ENCODE data around the gene CCNB2. TPM values are rescaled to one million over a fixed set of nuclear protein-coding genes. Genes with fewer than 3 reads are reported as not detected.
A peak's percentile ranks its signal among the peaks of the same experiment; 100 is the strongest.

Gene CCNB2
- total and polyA plus RNA-seq, 2 of the 8 experiments (the other 6 are each of a cell fraction or from before 2014, with no cell fraction given): 70.7 to 92.1 TPM

DNA sequence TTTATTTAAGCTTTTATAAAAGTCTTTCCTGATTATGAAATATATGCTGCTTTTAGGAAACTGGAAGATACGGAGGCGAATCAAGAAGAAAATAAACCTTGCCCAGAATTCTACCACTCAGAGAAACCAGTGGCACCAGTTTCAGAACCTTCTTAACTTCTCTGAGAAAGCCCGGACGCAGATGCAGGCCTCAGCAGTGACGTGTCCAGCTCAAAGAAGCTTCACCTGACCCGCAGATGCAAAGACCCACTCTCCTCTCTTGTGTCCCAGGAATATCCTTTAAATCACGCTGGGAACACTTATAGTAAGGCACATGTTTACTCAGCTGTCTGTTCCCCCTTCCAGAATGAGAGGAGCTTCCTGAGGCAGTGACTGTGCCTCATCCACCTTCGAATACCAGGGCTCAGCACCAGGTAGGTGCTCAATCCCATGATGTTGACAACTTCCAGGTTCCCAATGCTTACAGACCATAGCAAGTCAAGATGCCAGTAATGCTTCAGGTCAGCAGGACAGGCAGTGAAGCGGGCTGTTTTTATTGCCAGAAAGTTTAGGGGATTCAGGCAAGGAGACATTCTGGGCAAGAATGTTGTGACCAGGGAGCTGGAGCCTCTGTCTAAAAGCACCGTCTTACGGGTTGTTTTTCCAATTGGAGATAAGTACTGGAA lies 61.8 kb downstream of the CCNB2 start:
- Histone ChIP-seq H3K4me1 (replicated peaks in 1 of 4; ENCODE audit: control insufficient read depth in 3 of 4, insufficient read depth in 4 of 4, low read length in 3 of 4) (no peaks in the 10 kb centered on the region), H3K36me3 (ENCODE audit: control insufficient read depth in 2 of 4, insufficient read depth in 4 of 4, low read length in 3 of 4) (peaks cover 0 to 36% (median 5%) of the 10 kb centered on the region in 4 experiments; a peak in 5 of 8 replicates), H4K20me1 (replicated peaks in 1 of 2; ENCODE audit: control insufficient read depth in 1 of 2, insufficient read depth in 2 of 2, low read length in 2 of 2) (no peaks in the 10 kb centered on the region), H3K4me2 (ENCODE audit: insufficient read depth in 1 of 2, low read depth in 2 of 2, low read length in 2 of 2) (no peak overlapping the region), H2AK5ac (ENCODE audit: low read depth, low read length) (no peak overlapping the region), H3K9ac (replicated peaks in 1 of 4; ENCODE audit: extremely low read depth in 1 of 4, low read depth in 3 of 4, low read length in 3 of 4) (no peak overlapping the region), H2BK20ac (ENCODE audit: low read length) (0 out of 2 replicates have a peak overlapping the region, but pooled peaks have one; percentile 37), H2BK12ac (ENCODE audit: low read depth, low read length) (no peak overlapping the region), H2AFZ (ENCODE audit: low read length) (no peak overlapping the region), H2BK5ac (ENCODE audit: low read depth, low read length) (peak overlapping the region; percentile 83; the same call in 1 of the 2 replicates), H3K79me1 (ENCODE audit: low read depth, low read length) (no peaks in the 10 kb centered on the region), H3K27ac (ENCODE audit: low read depth, low read length) (no peak overlapping the region), H4K8ac (ENCODE audit: extremely low read depth, insufficient read depth, low read length) (no peak overlapping the region), H3K14ac (ENCODE audit: insufficient read length) (no peak overlapping the region), H3K9me3 (ENCODE audit: insufficient read depth in 2 of 2, low read depth in 1 of 2, low read length in 1 of 2) (no peaks in the 10 kb centered on the region), H3K56ac (replicated peaks; ENCODE audit: insufficient read length, low read depth, low read length) (no peak overlapping the region), H2BK15ac (ENCODE audit: low read length) (no peak overlapping the region), H4K91ac (replicated peaks; ENCODE audit: insufficient read length, low read length) (no peak overlapping the region), H3K18ac (ENCODE audit: extremely low read depth, low read length) (no peak overlapping the region), H3K23me2 (ENCODE audit: low read depth, low read length) (no peaks in the 10 kb centered on the region), H3K23ac (ENCODE audit: insufficient read length) (no peak overlapping the region), H4K5ac (ENCODE audit: insufficient read length, low read depth, low read length) (no peak overlapping the region), H2BK120ac (replicated peaks; ENCODE audit: low read depth, low read length) (no peak overlapping the region), H3K4me3 (ENCODE audit: extremely low read depth in 1 of 4, insufficient read depth in 2 of 4, low read depth in 3 of 4, low read length in 4 of 4) (no peak overlapping the region), H3K27me3 (replicated peaks in 1 of 4; ENCODE audit: control insufficient read depth in 3 of 4, extremely low read depth in 1 of 4, insufficient read depth in 3 of 4, low read length in 3 of 4) (no peaks in the 10 kb centered on the region), H3K4ac (replicated peaks; ENCODE audit: insufficient read length, low read depth, low read length) (no peak overlapping the region), H3K79me2 (ENCODE audit: control insufficient read depth in 1 of 2, insufficient read depth in 2 of 2, low read length in 2 of 2) (no peaks in the 10 kb centered on the region)
- CTCF ChIA-PET (ENCODE audit: partially characterized antibody): interaction anchor here (0.6 to 3.2 kb wide), 8 partner anchors 8 to 366 kb away, joined by 3 to 18 read pairs (median 6); no protein-coding TSS in a partner anchor
- DNase-seq (ENCODE audit: low read depth in 1 of 2, low spot score in 2 of 2) (no peak), FAIRE-seq (no peak)
- no peak for TF ChIP-seq RNF2 (IDR thresholded peaks at IDR 0.05; ENCODE audit: borderline replicate concordance, low read depth, low read length, missing control alignments, poor library complexity, severe bottlenecking)
- no peak for TF ChIP-seq RFX5 (IDR thresholded peaks at IDR 0.05; ENCODE audit: borderline replicate concordance, low read depth, low read length)
- TF ChIP-seq TAF1 (IDR thresholded peaks at IDR 0.05; ENCODE audit: low read depth, low read length): no peak
- no peak for TF ChIP-seq SRF (IDR thresholded peaks at IDR 0.05; ENCODE audit: low read depth, low read length)
- TF ChIP-seq BACH1 (IDR thresholded peaks at IDR 0.05; ENCODE audit: low read length): no peak
- TF ChIP-seq FOSL1 (IDR thresholded peaks at IDR 0.05; ENCODE audit: insufficient read depth, low read depth, low read length): no peak
- 84% methylated on average over 11 of the region's 11 CpGs; no CpG with 5 or more reads in 1 of the 2 experiments for WGBS, 2 experiments (ENCODE audit: extremely low coverage in 1 of 2, insufficient coverage in 1 of 2, insufficient read length in 1 of 2, insufficient replicate concordance in 2 of 2, low coverage in 1 of 2, low lambda C conversion rate in 2 of 2, missing lambda C conversion rate in 1 of 2)
- POLR2A ChIA-PET (ENCODE audit: partially characterized antibody): no interaction called here
